Fibroblast of pulmonary artery (primary cell): ENCODE data around the gene CDC42SE2.
A peak's percentile ranks its signal among the peaks of the same experiment; 100 is the strongest.

Experiments used
- DNase-seq: peaks from one replicate; pipeline ENCODE4 v3.0.0-alpha.2; 2010; ENCODE audit warnings: low read depth
- H3K4me3 ChIP-seq: replicated peaks from 2 replicates; pipeline ENCODE4 v1.5.1; 2011; ENCODE audit warnings: low read depth, mild to moderate bottlenecking, control low read depth, low read length, moderate library complexity
- CTCF ChIP-seq: IDR thresholded peaks from 2 replicates; pipeline ENCODE4 v1.5.1; 2011; ENCODE audit warnings: mild to moderate bottlenecking, control low read depth, low read length, inconsistent platforms; ENCODE audit errors: missing control alignments

CDC42SE2 gene

GRCh38 chr5:131228646-131229045 is 35.2 kb upstream of the CDC42SE2 start:
- no peak for DNase-seq
- no peak overlapping the region for H3K4me3 ChIP-seq
- TF ChIP-seq CTCF = no peak

GRCh38 chr5:131229623-131230022 is 34.2 kb upstream of the CDC42SE2 start:
- no peak for DNase-seq
- TF ChIP-seq CTCF = no peak
- no peak overlapping the region for H3K4me3 ChIP-seq

- DNase-seq = no peak
- no peak overlapping the region for H3K4me3 ChIP-seq
- TF ChIP-seq CTCF = no peak
These were observed 33.4 kb upstream of the CDC42SE2 start for GRCh38 chr5:131230406-131230805.

GRCh38 chr5:131239686-131240085 is 24.2 kb upstream of the CDC42SE2 start:
- no peak for TF ChIP-seq CTCF
- no peak for DNase-seq
- H3K4me3 ChIP-seq = no peak overlapping the region

- peak; percentile 70 for DNase-seq
- no peak for TF ChIP-seq CTCF
- no peak overlapping the region for H3K4me3 ChIP-seq
These were observed 21.1 kb upstream of the CDC42SE2 start for GRCh38 chr5:131242728-131243255.

GRCh38 chr5:131245312-131245711 is 18.5 kb upstream of the CDC42SE2 start:
- DNase-seq = no peak
- no peak for TF ChIP-seq CTCF
- no peak overlapping the region for H3K4me3 ChIP-seq

- no peak for DNase-seq
- TF ChIP-seq CTCF = no peak
- no peak overlapping the region for H3K4me3 ChIP-seq
These were observed 17.9 kb upstream of the CDC42SE2 start for GRCh38 chr5:131245948-131246347.
